ENCODE data around the gene LSM14B.

The LSM14B gene

DNA sequence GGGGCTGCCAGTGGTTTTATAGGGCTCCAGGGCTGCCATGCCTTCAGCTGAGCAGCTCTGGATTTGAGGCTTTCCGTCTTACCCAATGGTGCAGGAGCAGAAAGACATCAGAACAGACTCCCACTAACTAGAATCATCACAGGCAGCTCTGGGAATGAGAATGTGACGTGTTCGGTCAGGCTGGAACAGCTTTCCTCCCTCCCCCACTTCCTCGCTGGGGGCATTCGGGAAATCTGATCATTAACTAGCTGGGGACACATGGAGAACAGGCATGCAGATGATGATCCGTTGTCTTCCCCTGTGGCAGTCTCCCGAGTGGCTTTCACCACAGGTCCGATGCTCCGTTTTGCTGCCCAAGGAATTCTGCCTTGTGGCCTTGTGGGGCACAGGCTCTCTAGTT lies 55.0 kb downstream of the LSM14B start:
- H3K27ac ChIP-seq: no peak overlapping the region
- TF ChIP-seq, protein P1, sequence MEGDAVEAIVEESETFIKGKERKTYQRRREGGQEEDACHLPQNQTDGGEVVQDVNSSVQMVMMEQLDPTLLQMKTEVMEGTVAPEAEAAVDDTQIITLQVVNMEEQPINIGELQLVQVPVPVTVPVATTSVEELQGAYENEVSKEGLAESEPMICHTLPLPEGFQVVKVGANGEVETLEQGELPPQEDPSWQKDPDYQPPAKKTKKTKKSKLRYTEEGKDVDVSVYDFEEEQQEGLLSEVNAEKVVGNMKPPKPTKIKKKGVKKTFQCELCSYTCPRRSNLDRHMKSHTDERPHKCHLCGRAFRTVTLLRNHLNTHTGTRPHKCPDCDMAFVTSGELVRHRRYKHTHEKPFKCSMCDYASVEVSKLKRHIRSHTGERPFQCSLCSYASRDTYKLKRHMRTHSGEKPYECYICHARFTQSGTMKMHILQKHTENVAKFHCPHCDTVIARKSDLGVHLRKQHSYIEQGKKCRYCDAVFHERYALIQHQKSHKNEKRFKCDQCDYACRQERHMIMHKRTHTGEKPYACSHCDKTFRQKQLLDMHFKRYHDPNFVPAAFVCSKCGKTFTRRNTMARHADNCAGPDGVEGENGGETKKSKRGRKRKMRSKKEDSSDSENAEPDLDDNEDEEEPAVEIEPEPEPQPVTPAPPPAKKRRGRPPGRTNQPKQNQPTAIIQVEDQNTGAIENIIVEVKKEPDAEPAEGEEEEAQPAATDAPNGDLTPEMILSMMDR (conservative IDR thresholded peaks at IDR 0.05): no peak

DNA sequence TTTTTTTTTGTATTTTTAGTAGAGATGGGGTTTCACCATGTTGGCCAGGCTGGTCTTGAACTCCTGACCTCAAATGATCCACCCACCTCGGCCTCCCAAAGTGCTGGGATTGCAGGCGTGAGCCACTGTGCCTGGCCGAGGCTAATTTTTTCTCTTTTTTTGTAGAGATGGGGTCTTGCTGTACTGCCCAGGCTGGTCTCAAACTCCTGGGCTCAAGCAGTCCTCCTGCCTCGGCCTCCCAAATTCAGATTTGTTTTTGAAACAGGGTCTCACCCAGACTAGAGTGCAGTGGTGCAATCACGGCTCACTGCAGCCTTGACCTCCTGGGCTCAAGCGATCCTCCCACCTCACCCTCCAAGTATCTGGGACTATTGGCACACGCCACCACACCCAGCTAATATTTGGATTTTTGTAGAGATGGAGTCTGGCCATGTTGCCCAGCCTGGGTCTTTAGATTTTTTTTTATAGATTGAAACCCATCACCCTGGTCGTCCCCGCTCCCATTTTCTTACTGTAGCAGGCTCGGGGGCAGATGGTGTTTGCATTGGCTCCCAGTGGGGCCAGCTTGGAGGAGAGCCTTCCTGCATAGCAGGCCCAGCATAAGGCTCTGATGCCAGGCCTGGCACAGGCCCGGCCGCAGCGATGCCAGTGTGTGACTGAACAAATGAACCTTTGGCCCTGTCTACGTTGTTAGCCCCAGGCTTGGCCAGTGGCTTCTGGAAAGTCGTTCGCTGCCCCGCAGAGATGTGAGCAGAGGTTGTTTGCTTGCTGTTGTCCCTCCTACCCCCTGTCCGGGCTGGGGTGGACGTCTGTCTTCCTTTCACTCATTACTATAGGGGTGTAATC lies 56.3 kb downstream of the LSM14B start:
- no peak overlapping the region for H3K27ac ChIP-seq
- TF ChIP-seq, protein P1 (conservative IDR thresholded peaks at IDR 0.05): no peak

DNA sequence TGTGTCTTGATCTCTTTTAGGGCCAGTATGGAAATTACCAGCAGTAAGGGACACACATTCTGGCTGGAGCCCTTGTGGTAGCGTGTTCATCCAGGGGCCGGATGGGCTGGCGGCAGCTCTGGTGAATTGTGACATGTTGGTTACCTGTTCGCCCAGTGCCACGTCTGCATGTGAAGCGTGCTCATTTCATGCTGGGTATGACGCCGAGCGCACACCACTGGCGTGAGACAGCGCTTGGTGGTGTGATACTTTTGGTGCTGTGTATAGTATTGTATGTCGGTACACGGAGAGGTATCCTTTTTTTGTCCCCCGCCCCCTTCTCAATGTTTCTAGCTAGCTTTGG lies 56.9 kb downstream of the LSM14B start:
- H3K27ac ChIP-seq: no peak overlapping the region
- TF ChIP-seq, protein P1 (conservative IDR thresholded peaks at IDR 0.05): no peak

DNA sequence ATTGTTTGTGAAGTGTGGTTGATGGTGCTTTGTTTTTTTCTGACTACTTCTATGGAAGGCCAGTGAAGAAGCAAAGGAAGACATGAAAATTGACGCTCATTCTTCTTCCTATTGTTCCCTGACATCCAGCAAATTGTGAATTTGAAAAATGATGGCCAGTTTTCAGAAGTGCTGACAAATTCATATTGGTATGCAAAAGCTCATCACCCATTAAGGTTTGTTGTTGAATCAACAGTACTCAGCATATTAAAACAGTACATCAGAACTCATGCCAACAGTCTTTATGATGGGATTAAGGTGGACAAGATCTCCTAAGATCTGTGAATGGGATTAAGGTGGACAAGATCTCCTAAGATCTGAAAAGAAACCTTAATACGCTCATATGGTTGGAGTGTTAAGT lies 59.5 kb downstream of the LSM14B start:
- TF ChIP-seq, protein P1 (conservative IDR thresholded peaks at IDR 0.05): no peak
- H3K27ac ChIP-seq: peak overlapping the region; percentile 95

DNA sequence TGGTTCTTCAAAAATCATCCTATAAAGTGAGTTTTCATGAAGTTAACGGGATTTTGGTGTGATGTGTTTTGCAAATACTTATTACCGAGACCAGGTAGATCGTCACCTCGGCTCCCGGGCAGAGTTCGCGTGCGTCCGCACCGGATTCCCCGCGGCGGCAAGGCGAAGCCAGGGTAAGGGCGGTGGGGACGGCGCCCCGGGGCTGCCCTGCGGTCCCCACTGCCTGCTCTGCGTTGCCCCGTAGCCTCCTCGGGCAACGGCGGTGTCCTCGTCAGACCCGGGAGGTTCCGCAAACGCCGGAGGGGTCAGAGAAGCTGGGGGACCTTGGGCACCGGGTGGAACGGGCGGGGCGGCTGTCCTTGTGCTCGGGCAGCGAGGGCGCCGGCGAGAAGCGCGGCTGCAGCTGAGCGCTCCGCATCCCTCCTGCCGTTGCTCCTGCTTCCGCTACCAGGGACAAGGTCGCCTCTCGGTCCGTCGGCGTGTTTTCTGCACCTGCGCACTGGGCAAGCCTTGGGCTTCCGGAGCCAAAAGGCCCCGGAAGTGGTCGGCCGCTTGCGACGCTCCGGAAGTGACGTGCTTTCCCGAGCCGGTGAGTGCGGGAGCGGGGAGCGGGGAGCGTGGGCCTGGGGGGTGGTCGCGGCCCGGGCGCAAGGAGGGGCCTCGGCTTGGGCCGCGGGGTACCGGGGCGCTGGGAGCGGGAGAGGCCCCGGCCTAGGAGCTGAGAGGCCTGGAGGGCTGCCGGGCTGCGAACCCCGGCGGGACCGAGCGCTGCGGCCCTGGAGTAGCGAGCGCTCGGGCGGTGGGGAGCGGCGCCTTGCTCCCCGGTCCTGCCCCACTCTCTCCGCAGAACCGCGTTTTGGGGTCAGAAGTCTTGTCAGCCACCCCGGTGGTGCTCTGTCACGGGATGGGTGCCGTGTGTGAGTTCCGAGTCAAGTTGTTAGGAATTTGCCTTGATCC lies 60.5 kb downstream of the LSM14B start, which contains the start of gene MTG2:
MTG2 (plus strand) TSS at position 560 of the 957 bp plus-strand sequence. CDS start 10,393 bp downstream, outside the sequence.
- peak within 1 kb of the TSS; percentile 95 for H3K27ac ChIP-seq
- TF ChIP-seq, protein P1 (conservative IDR thresholded peaks at IDR 0.05): no peak

DNA sequence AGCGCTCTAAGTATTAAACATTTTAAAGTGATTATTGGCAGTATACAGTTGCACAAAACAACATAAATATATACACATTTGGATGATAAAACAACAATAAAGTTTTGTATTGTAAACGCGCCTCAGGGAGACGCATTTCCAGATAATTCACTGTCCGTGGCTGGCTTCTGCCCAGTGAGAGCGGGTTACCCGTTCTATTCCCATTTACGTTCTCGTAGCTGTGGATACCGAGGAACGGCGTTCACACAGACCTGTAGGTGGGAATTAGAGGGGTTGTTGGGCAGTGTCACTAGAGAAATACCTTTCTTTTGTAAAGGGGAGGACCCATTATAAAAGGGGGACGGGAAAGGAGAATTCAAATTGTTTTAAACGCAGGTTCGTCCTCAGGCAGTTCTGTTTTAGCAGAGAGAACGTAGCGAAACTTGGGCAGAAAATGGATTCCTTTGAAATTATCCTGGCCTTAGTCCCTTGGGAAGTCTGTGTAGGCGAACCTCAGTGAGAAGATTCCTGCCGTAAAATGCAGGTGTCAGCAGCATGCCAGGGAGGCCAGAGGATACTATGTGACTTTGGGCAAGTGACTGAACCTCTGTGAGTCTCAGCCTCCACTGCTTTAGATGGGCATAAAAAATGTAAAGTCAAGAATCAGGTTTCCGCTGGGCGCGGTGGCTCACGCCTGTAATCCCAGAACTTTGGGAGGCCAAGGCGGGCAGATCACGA lies 61.3 kb downstream of the LSM14B start:
- TF ChIP-seq, protein P1 (conservative IDR thresholded peaks at IDR 0.05): no peak

More for the DNA sequence above, 61.3 kb downstream of the LSM14B start:
- peak overlapping the region; percentile 95 for H3K27ac ChIP-seq

Data from VCaP (cell line).